Measurements from ENCODE around the gene LRCH4. TPM values are rescaled to one million over a fixed set of nuclear protein-coding genes. Genes with fewer than 3 reads are reported as not detected.

Gene LRCH4
- total and polyA plus RNA-seq, 2 donors: 44.0 to 423 TPM

DNA sequence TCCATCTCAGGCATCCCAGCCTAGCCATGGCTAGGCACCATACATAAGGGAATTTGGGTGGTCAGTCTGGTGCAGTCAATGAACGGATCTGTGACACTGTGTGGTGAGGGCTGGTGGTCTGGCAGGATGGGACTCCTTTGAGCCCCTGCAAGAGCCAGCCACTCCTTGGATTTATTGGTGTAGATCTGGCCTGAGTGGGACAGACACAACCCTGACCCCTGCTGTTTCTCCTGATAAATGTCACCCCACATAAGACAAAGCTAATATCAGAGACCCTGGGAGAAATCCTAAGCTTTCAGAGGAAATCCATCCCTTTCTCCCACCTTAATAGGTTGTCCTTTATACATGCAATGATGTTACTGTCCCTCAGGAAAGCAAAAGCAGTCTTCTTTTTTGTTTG, 2.5 kb upstream of the LRCH4 start:
- WGBS: 85% methylated on average over 1 of the region's 1 CpG
- Histone ChIP-seq H3K9me3 (ENCODE audit: control insufficient read depth in 2 of 2, insufficient read depth in 1 of 2, low read length in 1 of 2) (no peaks in the 10 kb centered on the region), H3K27ac (ENCODE audit: low read depth in 1 of 2, low read length in 1 of 2) (no peak overlapping the region), H3K4me3 (ENCODE audit: low read length in 2 of 2) (no peak overlapping the region), H3K27me3 (ENCODE audit: control insufficient read depth in 2 of 2, insufficient read depth in 1 of 2, low read length in 1 of 2) (peaks cover 4 to 35% of the 10 kb centered on the region in 2 donors), H3K4me1 (ENCODE audit: control insufficient read depth in 2 of 2, insufficient read depth in 2 of 2, low read length in 2 of 2) (peaks cover 4 to 28% of the 10 kb centered on the region in 2 donors), H3K36me3 (ENCODE audit: control insufficient read depth in 2 of 2, insufficient read depth in 2 of 2, low read length in 1 of 2) (no peaks in the 10 kb centered on the region)
- DNase-seq (ENCODE audit: low read depth in 6 of 9, low spot score in 9 of 9): no peak

DNA sequence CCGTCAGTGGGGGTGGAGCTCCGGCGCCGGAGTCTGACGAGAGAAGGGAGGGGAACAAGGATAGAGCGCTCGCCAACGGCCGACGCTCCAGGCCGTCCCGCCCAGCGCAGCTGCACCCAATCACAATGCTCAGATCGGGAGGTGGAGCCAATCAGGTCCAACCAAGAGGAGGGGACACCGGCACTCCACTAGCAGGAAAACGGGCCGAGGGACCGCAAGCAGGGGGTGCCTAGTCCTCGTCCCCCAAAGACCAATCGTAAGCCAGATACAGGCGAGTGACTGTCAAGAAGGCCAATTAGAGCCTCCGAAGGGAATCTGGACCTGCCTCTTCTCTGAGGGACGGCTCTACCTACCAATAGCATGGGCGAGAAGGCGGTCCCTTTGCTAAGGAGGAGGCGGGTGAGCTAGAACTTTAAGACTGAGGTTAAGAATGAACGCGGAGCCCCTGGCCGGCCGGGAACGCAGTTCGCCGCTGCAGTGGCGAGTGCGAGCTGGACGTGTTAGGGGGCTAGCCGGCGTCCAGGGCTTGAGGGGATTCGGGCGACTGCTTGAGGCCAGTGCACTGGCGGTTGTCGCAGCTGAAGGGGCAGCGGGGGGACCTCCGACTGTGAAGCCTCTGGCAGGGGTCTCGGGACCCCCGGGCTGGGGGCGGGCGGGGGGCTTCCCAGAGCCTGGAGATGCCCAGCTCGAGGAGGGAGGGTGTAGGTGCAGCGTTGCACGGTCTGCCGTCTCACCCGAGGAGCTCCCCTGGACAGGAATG, 517 bp upstream of the LRCH4 start, which contains the start of gene FBXO24:
FBXO24 (plus strand) TSS at position 63 of the 760 bp plus-strand sequence; CDS start at position 361, 298 bp downstream.
- H3K27ac ChIP-seq (ENCODE audit: low read depth in 1 of 2, low read length in 1 of 2): peak within 1 kb of the TSS; percentile 93 to 99
- H3K9me3 ChIP-seq (ENCODE audit: control insufficient read depth in 2 of 2, insufficient read depth in 1 of 2, low read length in 1 of 2): no peaks in the 10 kb centered on the region
- peaks cover 4 to 32% of the 10 kb centered on the region in 2 donors for H3K27me3 ChIP-seq (ENCODE audit: control insufficient read depth in 2 of 2, insufficient read depth in 1 of 2, low read length in 1 of 2)
- peaks cover 15% of the 10 kb centered on the region in 2 donors for H3K36me3 ChIP-seq (ENCODE audit: control insufficient read depth in 2 of 2, insufficient read depth in 2 of 2, low read length in 1 of 2)
- under 1% methylated on average over 53 of the region's 53 CpGs for WGBS
- peaks cover 15 to 44% of the 10 kb centered on the region in 2 donors for H3K4me1 ChIP-seq (ENCODE audit: control insufficient read depth in 2 of 2, insufficient read depth in 2 of 2, low read length in 2 of 2)
- H3K4me3 ChIP-seq (ENCODE audit: low read length in 2 of 2): peak within 1 kb of the TSS; percentile 91 to 99
- DNase-seq (ENCODE audit: low read depth in 6 of 9, low spot score in 9 of 9): peak; percentile 98 to 100 (median 100)

DNA sequence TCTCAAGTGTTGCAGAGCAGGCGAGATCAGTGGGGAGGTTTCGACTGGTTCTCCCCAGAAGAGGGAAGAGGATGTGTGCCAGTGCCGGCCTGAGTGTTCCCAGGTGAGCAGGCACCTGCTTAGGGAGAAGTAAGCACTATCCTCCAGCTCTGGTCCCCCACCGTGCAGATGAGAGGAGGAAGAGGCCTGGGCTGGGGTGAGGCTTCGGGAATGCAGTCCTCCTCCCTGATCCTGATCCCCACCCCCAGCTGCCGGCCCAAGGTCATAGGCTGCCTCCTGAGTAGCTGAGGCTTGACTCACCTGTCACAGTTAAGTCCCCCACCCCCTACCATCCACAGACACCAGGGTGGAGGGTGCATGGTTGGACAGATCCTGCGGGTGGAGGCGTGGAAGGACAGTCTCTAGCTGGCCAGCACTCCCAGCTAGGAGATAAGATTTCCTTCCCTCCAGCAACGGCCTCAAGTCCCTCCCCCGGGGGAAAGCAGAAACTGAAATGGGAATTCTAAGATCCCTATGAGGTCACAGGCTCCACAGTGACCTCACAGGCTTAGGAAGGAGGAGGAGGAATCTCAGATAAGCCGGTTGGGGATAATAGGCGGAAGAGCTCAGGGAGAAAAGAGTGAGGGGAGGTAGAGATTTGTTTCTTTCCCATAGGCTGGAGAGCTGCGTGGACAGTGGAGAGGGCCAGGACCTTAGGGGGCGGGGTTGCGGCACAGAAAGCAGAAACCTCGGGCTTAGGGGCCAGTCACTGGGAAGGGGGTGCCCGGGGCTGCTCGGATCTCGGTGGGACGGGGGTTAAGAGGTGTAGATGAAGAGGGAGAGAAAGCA, 1.0 kb downstream of the LRCH4 start:
- peaks cover 15 to 44% of the 10 kb centered on the region in 2 donors for H3K4me1 ChIP-seq (ENCODE audit: control insufficient read depth in 2 of 2, insufficient read depth in 2 of 2, low read length in 2 of 2)
- peak in 2 of 9 donors; percentile 24 to 29 for DNase-seq (ENCODE audit: low read depth in 6 of 9, low spot score in 9 of 9)
- peak overlapping the region; percentile 93 to 99 for H3K27ac ChIP-seq (ENCODE audit: low read depth in 1 of 2, low read length in 1 of 2)
- WGBS: 5% methylated on average over 20 of the region's 20 CpGs
- no peaks in the 10 kb centered on the region for H3K9me3 ChIP-seq (ENCODE audit: control insufficient read depth in 2 of 2, insufficient read depth in 1 of 2, low read length in 1 of 2)
- peaks cover 2 to 16% of the 10 kb centered on the region in 2 donors for H3K27me3 ChIP-seq (ENCODE audit: control insufficient read depth in 2 of 2, insufficient read depth in 1 of 2, low read length in 1 of 2)
- H3K36me3 ChIP-seq (ENCODE audit: control insufficient read depth in 2 of 2, insufficient read depth in 2 of 2, low read length in 1 of 2): peaks cover 30 to 31% of the 10 kb centered on the region in 2 donors
- peak overlapping the region; percentile 91 to 99 for H3K4me3 ChIP-seq (ENCODE audit: low read length in 2 of 2)

DNA sequence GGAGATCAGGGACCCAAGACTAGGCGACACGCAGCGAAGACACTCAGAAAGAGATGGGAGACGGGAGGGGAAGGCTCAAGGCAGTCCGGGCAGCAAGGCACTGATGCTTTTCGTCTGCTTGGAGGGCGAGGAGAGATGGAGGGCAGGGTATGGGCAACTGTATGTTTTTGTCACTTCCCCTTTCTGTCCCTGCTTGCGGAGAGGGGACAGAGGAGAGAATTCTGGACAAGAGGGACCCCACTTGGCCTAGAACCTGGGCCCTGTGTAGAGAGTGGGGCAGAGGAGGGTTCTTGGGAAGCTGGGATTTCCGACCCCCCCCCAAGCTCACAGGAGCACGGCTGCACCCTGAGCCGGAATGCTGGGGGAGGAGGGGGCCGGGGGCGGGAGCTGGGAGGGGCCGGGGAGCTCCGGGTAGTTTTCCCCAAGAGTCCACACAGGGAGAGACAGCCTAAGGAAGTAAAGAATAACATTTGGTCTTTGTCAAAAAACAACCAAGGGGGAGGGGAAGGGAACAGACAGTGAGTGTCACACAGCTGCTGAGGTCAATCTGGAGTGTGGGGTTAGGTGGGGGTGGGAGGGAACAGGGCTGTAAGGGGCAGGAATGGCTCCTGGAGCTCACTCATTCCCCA, 1.8 kb downstream of the LRCH4 start:
- H3K27ac ChIP-seq (ENCODE audit: low read depth in 1 of 2, low read length in 1 of 2): peak overlapping the region; percentile 93 to 99
- peak in 2 of 9 donors; percentile 17 to 58 for DNase-seq (ENCODE audit: low read depth in 6 of 9, low spot score in 9 of 9)
- H3K4me1 ChIP-seq (ENCODE audit: control insufficient read depth in 2 of 2, insufficient read depth in 2 of 2, low read length in 2 of 2): peaks cover 15 to 44% of the 10 kb centered on the region in 2 donors

DNA sequence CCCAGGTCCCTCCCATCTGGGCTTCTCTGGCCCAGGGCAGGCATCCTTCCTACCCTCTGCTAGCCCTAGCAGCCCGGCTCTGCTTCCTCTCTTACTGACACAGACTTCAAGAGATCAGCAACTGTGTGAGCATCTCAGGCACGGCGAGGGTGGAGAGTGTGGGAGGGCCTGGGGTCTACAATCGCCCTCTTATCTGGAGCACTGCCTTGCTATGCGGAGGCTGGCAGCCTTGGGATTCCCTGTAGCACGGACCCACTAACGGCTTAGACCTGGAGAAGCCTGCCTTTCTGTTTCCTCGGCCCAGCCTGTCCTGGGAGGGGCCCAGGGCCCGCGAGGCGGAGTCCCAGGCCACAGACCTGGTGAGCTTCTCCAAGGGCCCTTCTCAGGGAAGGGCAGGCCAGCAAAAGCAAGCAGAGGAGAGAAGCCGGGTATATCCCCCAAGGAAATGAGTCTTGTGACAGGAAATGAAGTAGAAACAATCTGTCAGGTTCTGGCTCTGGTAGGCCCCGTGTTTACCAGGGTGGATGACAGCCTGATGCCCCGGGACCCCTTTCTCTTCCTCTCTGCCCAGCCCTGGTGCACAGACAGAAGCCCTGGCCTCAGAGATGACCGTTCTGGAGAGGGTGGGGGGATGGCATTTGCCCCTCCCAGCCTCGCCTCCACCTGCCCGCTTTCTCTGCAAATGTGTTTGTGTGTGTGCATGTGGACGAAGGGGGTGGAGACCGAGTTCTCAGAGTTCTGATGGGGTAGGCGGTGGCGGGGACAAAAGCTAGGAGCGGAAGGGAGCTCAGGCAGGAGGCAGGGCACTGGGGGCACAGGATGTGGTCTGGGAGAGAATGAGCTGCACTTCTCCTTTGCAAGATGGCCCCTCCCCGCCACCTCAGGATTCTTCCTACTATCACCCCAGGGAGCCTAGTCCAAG, 2.5 kb downstream of the LRCH4 start:
- H3K27me3 ChIP-seq (ENCODE audit: control insufficient read depth in 2 of 2, insufficient read depth in 1 of 2, low read length in 1 of 2): peaks cover 0 to 3% of the 10 kb centered on the region in 2 donors
- H3K4me3 ChIP-seq (ENCODE audit: low read length in 2 of 2): peak overlapping the region; percentile 91 to 99
- peaks cover 15 to 44% of the 10 kb centered on the region in 2 donors for H3K4me1 ChIP-seq (ENCODE audit: control insufficient read depth in 2 of 2, insufficient read depth in 2 of 2, low read length in 2 of 2)
- 7% methylated on average over 23 of the region's 23 CpGs for WGBS
- no peaks in the 10 kb centered on the region for H3K9me3 ChIP-seq (ENCODE audit: control insufficient read depth in 2 of 2, insufficient read depth in 1 of 2, low read length in 1 of 2)
- H3K36me3 ChIP-seq (ENCODE audit: control insufficient read depth in 2 of 2, insufficient read depth in 2 of 2, low read length in 1 of 2): peaks cover 44 to 45% of the 10 kb centered on the region in 2 donors
- DNase-seq (ENCODE audit: low read depth in 6 of 9, low spot score in 9 of 9): peak in 5 of 9 donors; percentile 67 to 88 (median 69)
- H3K27ac ChIP-seq (ENCODE audit: low read depth in 1 of 2, low read length in 1 of 2): peak overlapping the region; percentile 93 to 99

More for the DNA sequence above, 1.8 kb downstream of the LRCH4 start:
- Histone ChIP-seq H3K36me3 (ENCODE audit: control insufficient read depth in 2 of 2, insufficient read depth in 2 of 2, low read length in 1 of 2) (peaks cover 36 to 38% of the 10 kb centered on the region in 2 donors), H3K4me3 (ENCODE audit: low read length in 2 of 2) (peak overlapping the region; percentile 91 to 99), H3K27me3 (ENCODE audit: control insufficient read depth in 2 of 2, insufficient read depth in 1 of 2, low read length in 1 of 2) (peaks cover 0 to 9% of the 10 kb centered on the region in 2 donors), H3K9me3 (ENCODE audit: control insufficient read depth in 2 of 2, insufficient read depth in 1 of 2, low read length in 1 of 2) (no peaks in the 10 kb centered on the region)
- 6% methylated on average over 15 of the region's 15 CpGs for WGBS

DNA sequence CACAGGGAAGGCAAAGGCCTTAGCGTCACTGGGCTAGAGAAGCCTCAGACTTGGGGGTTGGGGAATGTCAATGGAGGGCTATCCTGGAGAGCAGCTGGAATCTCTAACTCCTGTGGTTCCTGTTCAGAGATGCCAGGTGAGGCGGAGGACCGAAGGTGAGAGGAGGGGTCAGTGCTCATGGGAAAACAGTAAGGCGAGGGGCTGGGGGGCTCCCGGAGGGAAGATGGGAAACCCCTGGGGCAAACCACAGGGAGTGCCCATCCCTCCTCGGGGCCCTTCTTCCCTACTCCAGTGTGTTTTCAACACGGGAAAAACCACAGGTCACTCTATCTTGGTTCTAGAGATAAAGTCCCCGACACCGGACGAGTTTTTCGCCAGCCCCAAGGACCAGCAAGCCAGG, 3.3 kb downstream of the LRCH4 start:
- Histone ChIP-seq H3K27me3 (ENCODE audit: control insufficient read depth in 2 of 2, insufficient read depth in 1 of 2, low read length in 1 of 2) (no peaks in the 10 kb centered on the region), H3K36me3 (ENCODE audit: control insufficient read depth in 2 of 2, insufficient read depth in 2 of 2, low read length in 1 of 2) (peaks cover 51 to 53% of the 10 kb centered on the region in 2 donors), H3K27ac (ENCODE audit: low read depth in 1 of 2, low read length in 1 of 2) (peak overlapping the region; percentile 93 to 99), H3K9me3 (ENCODE audit: control insufficient read depth in 2 of 2, insufficient read depth in 1 of 2, low read length in 1 of 2) (no peaks in the 10 kb centered on the region), H3K4me3 (ENCODE audit: low read length in 2 of 2) (peak overlapping the region; percentile 91 to 99), H3K4me1 (ENCODE audit: control insufficient read depth in 2 of 2, insufficient read depth in 2 of 2, low read length in 2 of 2) (peaks cover 15 to 44% of the 10 kb centered on the region in 2 donors)
- 71% methylated on average over 11 of the region's 11 CpGs for WGBS
- no peak for DNase-seq (ENCODE audit: low read depth in 6 of 9, low spot score in 9 of 9)

DNA sequence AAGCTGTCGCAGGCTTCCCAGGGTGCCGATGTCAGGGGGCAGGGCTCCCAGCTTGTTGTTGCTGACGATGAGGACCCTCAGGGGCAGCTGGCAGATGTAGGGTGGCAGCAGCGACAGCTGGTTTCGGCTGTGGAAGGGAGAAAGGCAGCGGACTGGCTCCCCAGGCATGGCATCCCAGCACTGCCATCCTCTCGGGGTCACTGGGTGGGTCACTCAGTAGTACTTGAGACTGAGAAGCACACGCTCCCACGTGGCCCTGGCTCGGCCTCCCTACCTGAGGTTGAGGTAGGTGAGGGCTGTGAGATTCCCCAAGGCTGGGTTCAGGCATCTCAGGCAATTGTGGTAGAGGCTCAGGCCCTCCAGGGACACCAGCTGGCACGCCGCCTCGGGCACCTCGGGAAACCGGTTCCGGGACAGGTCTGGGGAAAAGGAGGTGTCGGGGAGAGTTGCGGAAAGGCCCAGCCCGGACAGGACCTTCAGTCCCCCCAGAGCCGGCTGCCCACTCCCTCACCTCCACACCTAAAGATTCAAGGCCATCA, 3.8 kb downstream of the LRCH4 start:
- peaks cover 57 to 58% of the 10 kb centered on the region in 2 donors for H3K36me3 ChIP-seq (ENCODE audit: control insufficient read depth in 2 of 2, insufficient read depth in 2 of 2, low read length in 1 of 2)
- no peak for DNase-seq (ENCODE audit: low read depth in 6 of 9, low spot score in 9 of 9)
- 91% methylated on average over 20 of the region's 20 CpGs for WGBS
- H3K9me3 ChIP-seq (ENCODE audit: control insufficient read depth in 2 of 2, insufficient read depth in 1 of 2, low read length in 1 of 2): no peaks in the 10 kb centered on the region
- peak overlapping the region; percentile 93 to 99 for H3K27ac ChIP-seq (ENCODE audit: low read depth in 1 of 2, low read length in 1 of 2)
- no peaks in the 10 kb centered on the region for H3K27me3 ChIP-seq (ENCODE audit: control insufficient read depth in 2 of 2, insufficient read depth in 1 of 2, low read length in 1 of 2)
- no peak overlapping the region for H3K4me3 ChIP-seq (ENCODE audit: low read length in 2 of 2)
- peaks cover 15 to 41% of the 10 kb centered on the region in 2 donors for H3K4me1 ChIP-seq (ENCODE audit: control insufficient read depth in 2 of 2, insufficient read depth in 2 of 2, low read length in 2 of 2)

All from thymus (tissue), 11 donors.